ENCODE measurements around the gene SAMD4B.
"Not testable (repeated sequence)": the region's sequence is repeated elsewhere in the genome, so short reads cannot be mapped to it uniquely, and the experiment has no call there.

The SAMD4B gene

GRCh38 chr19:39334444-39334976 lies 7.7 kb upstream of the SAMD4B start:
- no peak for DNase-seq (ENCODE audit: low read depth in 2 of 2)

GRCh38 chr19:39335168-39335548 lies 7.1 kb upstream of the SAMD4B start:
- no peak for DNase-seq (ENCODE audit: low read depth in 2 of 2)

DNA sequence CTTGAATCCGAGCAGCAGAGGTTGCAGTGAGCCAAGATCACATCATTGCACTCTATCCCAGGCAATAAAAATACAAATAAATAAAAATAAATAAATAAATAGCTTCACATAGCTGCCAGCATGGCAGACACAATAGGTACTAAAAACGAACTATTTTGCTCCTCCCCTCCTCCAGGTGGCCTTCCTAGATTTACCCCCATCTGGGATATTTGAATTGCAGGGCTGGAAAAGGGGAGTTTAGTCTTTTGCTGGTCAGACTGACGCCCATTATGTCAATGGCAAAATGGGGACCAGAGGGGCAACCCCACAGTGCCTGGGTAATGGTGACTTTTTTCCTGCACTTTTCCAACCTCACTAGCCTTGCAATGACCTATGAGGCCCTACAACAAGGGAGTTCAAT lies 5.7 kb upstream of the SAMD4B start:
- no peak for DNase-seq (ENCODE audit: low read depth in 2 of 2)

DNA sequence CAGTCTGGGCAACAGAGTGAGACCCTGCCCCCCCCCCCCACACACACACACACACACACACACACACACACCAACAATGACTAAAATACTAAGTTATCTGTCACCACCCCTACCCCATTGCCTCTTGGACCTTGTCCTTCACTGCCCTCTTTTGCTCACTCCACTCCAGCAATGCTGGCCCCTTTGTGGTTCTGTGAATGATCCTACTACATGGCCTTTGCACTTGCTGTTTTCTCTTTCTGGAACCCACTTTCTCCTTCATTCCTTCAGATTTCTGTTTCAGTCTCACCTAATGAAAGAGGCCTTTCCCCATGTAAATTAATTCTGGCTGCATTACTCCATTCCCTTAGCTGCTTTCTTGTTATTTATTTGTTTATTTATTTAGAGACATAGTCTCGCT lies 2.5 kb upstream of the SAMD4B start:
- no peak for DNase-seq (ENCODE audit: low read depth in 2 of 2)

- not testable (repeated sequence) for DNase-seq (ENCODE audit: low read depth in 2 of 2)
Observed at GRCh38 chr19:39340156-39340555, 2.1 kb upstream of the SAMD4B start.

DNA sequence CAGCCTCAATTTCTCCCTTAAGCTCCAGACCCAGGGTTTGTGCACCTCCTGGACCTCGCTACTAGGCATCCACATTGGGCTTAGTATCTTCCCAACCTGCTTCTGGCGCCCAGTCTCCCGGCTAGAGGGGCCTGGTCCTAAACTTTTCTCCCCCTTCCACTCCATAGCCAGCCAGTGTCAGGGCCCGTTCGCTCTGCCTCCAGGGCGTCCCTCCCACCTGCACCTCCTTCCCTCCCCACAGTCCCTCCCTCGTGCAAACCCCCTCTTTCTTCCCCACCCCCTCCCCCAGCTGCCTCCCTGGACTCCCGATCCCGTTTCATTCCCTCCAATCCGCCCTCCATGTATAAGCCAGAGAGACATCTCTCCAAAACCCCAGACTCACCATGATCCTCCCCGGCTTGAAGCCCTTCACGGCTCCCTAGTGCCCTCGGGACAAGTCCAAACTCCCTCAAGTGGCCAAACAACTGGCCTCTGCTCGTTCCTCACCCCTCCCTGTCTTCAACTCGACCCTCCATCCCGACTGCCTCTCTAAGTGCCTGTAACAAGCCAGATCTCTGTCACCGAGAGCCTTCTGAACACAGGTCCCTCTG lies 997 bp upstream of the SAMD4B start:
- peak in 1 of 2 donors; percentile 11 for DNase-seq (ENCODE audit: low read depth in 2 of 2)

GRCh38 chr19:39342647-39343305 lies 555 bp downstream of the SAMD4B start:
- no peak for DNase-seq (ENCODE audit: low read depth in 2 of 2)

- no peak for DNase-seq (ENCODE audit: low read depth in 2 of 2)
Observed at GRCh38 chr19:39345956-39346355, 3.7 kb downstream of the SAMD4B start.

DNA sequence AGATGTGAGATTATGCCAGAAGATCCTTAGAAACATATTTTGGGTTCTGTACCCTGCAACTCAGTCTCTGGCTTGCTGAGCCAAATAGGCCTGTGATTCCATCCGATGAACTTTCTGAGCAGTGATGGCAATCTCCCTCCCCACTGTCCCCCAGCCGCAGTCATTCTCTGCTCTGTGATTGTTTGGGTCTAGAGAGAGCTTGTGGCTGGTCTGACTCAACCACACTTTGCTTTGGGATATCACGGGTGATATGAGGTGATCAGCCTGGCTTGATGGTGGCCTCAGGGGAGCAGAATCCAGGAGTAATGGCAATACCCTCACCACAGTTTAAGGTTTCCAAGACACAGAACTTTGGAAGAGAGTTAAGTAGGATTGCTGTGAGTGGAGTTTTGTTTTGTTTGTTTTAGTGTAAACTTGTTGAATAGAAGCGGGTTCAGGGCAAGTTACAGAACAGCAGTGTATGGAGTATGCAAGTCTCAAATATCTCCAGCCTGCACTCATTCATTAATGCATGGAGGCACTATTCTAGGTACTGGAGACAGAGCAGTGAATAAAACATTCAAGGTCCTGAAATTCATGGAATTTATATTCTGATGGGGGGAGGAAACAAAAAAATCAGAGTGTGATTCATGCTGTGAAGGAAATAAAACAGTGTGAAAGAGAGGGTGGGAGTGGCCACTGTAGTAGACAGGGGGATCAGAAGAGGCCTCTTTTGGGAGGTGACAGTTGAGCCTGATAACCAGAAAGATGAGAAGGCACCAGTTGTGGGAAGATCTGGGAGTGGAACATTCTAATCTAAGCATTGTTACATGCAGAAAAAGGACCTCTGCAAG lies 5.3 kb downstream of the SAMD4B start:
- DNase-seq (ENCODE audit: low read depth in 2 of 2): no peak

- no peak for DNase-seq (ENCODE audit: low read depth in 2 of 2)
Observed at GRCh38 chr19:39349326-39349725, 7.1 kb downstream of the SAMD4B start.

GRCh38 chr19:39350156-39350555 lies 7.9 kb downstream of the SAMD4B start:
- no peak for DNase-seq (ENCODE audit: low read depth in 2 of 2)

- DNase-seq (ENCODE audit: low read depth in 2 of 2): no peak
Observed at GRCh38 chr19:39351537-39352064, 9.4 kb downstream of the SAMD4B start.

DNA sequence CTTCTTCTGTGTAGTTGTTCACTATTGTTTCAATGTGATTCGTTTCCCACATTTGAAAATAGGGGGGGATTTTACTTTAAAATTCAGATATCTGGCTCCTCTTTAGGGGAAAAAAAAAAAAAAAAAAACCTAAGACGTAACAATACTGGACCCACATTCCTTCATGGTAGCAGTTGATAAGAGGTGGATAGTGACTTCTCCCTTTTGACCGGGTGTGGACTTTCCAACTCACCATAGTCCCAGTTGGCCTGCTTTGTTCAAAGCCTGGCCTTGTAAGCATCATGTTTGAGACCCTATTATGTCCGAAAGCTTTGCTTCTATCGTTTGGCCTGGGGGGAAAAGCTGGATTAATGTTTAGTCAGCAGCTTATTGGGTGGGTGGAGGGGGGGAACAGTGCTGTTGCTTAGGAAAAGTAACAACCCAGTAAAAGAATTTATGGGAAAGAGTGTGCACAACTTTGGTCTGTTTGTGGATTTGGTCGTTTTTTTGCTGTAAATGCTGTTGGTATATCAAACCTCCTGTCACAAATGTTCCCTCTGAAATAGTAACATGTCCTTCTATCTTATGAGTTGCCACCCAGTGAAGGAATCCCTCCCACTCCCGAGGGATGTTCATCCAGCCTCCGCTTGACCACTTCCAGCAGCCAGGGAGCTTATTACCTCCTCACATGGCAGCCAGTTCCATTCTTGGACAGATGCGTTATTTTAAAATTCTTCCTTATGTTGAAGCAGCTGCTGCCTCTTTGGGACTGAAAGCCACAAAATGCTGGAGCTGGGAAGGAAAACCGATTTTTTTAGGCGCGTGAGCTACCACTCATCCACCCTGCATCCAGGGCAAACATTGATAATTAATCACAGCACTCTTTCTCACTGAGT lies 10.4 kb downstream of the SAMD4B start:
- DNase-seq (ENCODE audit: low read depth in 2 of 2): no peak

- DNase-seq (ENCODE audit: low read depth in 2 of 2): no peak
Observed at GRCh38 chr19:39355253-39355652, 13.0 kb downstream of the SAMD4B start.

DNA sequence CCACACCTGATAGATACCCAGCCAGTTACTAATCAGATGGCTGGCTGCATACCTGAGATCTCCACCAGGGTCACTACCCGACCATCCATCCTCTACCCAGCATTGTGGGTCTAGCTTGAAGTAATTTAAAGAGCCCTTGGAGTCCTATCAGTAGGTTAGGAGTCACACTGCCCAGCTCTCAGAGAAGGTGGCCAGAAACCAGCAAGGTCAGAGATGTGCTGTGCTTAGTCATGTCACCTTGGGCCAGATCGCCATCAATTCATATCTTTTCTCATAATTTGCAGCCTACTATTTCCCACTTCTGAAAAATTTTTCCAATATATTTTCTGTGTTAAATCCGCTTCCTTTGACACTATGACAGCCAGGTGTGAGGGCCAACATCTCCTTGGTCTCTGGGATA lies 13.9 kb downstream of the SAMD4B start:
- DNase-seq (ENCODE audit: low read depth in 2 of 2): no peak

- DNase-seq (ENCODE audit: low read depth in 2 of 2): no peak
Observed at GRCh38 chr19:39356647-39357046, 14.4 kb downstream of the SAMD4B start.

DNA sequence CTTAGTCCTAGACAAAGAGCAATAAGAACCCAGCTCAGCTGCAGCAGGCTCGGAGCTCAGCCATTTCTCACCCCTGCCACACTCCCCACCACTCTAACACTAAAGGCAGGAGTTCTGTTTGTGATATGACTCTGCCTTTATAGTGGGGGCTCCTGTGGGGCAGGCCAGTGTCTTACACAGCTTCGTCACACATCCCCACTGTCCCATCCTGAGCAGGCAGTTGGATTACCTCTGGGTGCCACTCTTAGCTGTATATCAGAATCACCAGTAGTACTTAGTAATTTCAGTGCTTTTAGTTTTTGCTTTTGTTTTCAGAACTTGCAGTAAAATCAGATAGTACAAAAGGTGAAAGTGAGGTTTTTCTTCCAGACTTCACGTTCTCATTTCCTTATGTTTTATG lies 16.8 kb downstream of the SAMD4B start:
- DNase-seq (ENCODE audit: low read depth in 2 of 2): no peak

DNA sequence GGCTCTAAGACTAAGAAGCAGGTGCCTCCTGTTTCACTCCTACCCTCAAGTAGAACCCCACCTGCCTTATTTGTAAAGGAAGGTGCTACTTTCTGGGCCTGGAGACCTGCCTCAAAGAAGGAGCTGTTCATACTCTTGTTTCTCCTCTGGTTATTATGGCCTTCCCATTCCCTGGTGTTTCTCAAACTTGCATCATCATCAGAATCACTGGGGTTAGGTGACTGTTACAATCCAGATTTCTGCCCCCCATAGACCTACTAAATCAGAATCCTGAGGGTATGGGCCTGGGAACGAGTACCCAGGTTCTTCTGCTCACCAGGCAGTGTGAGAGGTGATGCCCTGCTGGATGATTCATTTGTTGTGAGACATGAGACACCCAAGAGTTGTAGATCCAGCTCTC lies 18.4 kb downstream of the SAMD4B start:
- DNase-seq (ENCODE audit: low read depth in 2 of 2): no peak

- no peak for DNase-seq (ENCODE audit: low read depth in 2 of 2)
Observed at GRCh38 chr19:39362682-39363657, 20.7 kb downstream of the SAMD4B start.

DNA sequence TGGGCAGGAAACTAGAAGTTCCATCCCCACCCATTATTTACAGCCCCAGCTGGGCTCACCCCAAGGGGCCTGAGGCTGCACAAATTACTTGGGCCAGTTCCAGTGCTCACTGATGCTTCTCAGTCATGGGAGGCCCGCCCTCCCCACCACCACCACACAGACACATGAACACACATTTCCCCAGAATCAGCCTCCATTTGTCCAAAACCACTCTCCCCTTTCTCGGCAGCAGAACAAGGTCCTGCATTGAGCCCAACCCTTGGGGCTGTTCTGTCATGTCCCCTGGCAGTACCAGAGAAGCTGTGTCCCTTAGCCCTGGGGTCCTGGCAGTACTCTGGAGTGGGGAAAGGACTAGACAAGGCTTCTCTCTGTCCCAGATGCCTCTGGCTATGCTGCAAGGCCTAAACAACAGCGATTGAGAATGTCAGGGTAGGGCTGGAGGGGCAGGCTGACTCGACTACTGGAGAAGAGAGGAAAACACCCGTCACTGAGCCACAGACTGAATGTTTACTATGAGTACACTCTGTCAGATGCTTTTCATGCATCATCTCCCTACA lies 21.8 kb downstream of the SAMD4B start:
- no peak for DNase-seq (ENCODE audit: low read depth in 2 of 2)

Data from stimulated activated CD4-positive, alpha-beta T cell treated with anti-CD3 and anti-CD28 coated beads, Interleukin-1b, Interleukin-23, amount 100 ng/mL, for 4 hours (primary cell).